Measurements from ENCODE around the gene APEH. TPM values are rescaled to one million over a fixed set of nuclear protein-coding genes. Genes with fewer than 3 reads are reported as not detected.

The APEH gene
- total RNA-seq, 1 experiment from 2014 or later: 236 TPM

DNA sequence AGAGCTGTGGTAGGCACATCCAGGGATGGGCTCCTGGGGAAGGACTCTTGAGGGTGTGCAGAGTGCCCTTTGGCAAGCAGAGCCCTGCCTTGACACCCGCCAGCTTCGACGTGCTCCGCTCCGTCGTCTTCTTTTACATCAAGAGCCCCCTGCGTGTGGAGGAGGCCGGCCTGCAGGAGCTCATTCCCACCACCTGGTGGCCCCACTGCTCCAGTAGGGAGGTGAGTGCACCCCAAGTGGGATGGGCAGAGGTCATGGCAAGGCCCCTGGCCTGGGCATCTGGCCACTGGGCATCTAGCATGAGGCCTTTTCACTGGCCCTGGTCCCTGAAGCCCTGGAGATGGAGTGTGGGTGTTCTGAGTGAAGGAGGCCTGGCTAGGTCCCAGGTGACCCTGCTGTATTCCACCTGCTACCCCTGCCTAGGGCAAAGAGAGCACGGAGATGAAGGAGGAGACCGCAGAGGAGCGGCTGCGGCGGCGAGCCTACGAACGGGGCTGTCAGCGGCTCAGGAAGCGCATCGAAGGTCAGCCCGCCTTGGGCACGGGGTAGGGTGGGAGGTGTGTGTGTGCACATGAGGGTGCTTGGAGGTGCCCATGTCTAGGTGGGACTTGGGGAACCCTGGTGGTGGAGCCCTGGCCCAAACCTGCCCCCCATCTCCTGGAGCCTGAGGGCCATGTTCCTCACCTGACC lies 27.4 kb downstream of the APEH start:
- POLR2A ChIA-PET (ENCODE audit: unreplicated experiment): interaction anchor here (0.7 kb wide), 1 partner anchor 101 kb away, joined by 5 read pairs; no protein-coding TSS in a partner anchor
- no peak overlapping the region for H3K9ac ChIP-seq (ENCODE audit: low read length)
- no peaks in the 10 kb centered on the region for H3K9me2 ChIP-seq (replicated peaks; ENCODE audit: low read length)
- BruUV-seq (replicated peaks): no TSS peak
- TF ChIP-seq, protein P1, sequence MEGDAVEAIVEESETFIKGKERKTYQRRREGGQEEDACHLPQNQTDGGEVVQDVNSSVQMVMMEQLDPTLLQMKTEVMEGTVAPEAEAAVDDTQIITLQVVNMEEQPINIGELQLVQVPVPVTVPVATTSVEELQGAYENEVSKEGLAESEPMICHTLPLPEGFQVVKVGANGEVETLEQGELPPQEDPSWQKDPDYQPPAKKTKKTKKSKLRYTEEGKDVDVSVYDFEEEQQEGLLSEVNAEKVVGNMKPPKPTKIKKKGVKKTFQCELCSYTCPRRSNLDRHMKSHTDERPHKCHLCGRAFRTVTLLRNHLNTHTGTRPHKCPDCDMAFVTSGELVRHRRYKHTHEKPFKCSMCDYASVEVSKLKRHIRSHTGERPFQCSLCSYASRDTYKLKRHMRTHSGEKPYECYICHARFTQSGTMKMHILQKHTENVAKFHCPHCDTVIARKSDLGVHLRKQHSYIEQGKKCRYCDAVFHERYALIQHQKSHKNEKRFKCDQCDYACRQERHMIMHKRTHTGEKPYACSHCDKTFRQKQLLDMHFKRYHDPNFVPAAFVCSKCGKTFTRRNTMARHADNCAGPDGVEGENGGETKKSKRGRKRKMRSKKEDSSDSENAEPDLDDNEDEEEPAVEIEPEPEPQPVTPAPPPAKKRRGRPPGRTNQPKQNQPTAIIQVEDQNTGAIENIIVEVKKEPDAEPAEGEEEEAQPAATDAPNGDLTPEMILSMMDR (conservative IDR thresholded peaks at IDR 0.05; ENCODE audit: low read depth, low read length): peak; percentile 68
- TF ChIP-seq EZH2phosphoT487 (IDR thresholded peaks at IDR 0.05; ENCODE audit: borderline replicate concordance, low read length) (no peak), EZH2 (IDR thresholded peaks at IDR 0.05; ENCODE audit: low read length, unreplicated experiment) (no peak)
- ATAC-seq (no peak), DNase-seq (no peak)
- no peaks in the 10 kb centered on the region for H4K20me1 ChIP-seq (ENCODE audit: low read length)
- intact Hi-C loops (cut with micrococcal nuclease): no loop called here
- no peaks in the 10 kb centered on the region for H3K4me1 ChIP-seq (ENCODE audit: insufficient read depth, low read length)
- H3K9me3 ChIP-seq (ENCODE audit: low read length): no peaks in the 10 kb centered on the region
- H3K4me2 ChIP-seq (ENCODE audit: low read length): no peak overlapping the region
- no peaks in the 10 kb centered on the region for H3F3A ChIP-seq (ENCODE audit: low read length, unreplicated experiment)
- peaks cover 10% of the 10 kb centered on the region; the same call in 1 of the 2 replicates for H3K36me3 ChIP-seq (ENCODE audit: low read depth, low read length)
- H3K27ac ChIP-seq (ENCODE audit: low read length): no peak overlapping the region
- H3K27me3 ChIP-seq (ENCODE audit: low read length): no peaks in the 10 kb centered on the region
- CTCF ChIA-PET: interaction anchor here (0.5 to 1.1 kb wide), 4 partner anchors 85 to 279 kb away, joined by 3 to 10 read pairs (median 4); partner anchors contain the start of gene IP6K1
- no peak overlapping the region for H3K4me3 ChIP-seq (ENCODE audit: low read length)
- H2AFZ ChIP-seq (ENCODE audit: low read length): no peak overlapping the region
- H3K79me2 ChIP-seq (ENCODE audit: low read length): no peaks in the 10 kb centered on the region

DNA sequence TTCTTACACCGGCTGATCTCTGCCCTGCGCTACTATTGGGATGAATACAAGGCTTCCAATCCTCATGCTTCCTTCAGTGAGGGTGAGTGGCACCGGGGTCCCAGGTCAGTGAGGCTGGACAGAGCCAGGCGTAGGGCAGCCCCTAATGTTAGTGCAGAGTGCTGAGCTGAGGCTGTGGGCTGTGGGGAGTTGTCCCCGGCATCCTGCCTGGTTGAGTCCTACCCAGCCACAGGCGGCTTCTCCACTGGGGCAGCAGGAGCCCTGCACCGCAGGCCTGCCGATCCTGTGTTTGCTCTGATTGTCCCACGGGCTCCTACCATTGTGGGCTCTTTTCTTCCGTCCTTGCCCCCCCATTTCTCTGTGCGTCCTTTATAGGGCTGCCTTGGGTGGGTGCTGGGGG lies 28.5 kb downstream of the APEH start:
- intact Hi-C loops (cut with micrococcal nuclease): loop anchor here (1.0 kb wide), 3 partner anchors 100 to 204 kb away; no protein-coding TSS in a partner anchor
- POLR2A ChIA-PET (ENCODE audit: unreplicated experiment): no interaction called here
- BruUV-seq (replicated peaks): no TSS peak
- Histone ChIP-seq H2AFZ (ENCODE audit: low read length) (no peak overlapping the region), H3K27ac (ENCODE audit: low read length) (no peak overlapping the region), H3K9me2 (replicated peaks; ENCODE audit: low read length) (no peaks in the 10 kb centered on the region), H3K4me1 (ENCODE audit: insufficient read depth, low read length) (no peaks in the 10 kb centered on the region), H3K4me3 (ENCODE audit: low read length) (no peak overlapping the region), H3F3A (ENCODE audit: low read length, unreplicated experiment) (no peaks in the 10 kb centered on the region), H3K4me2 (ENCODE audit: low read length) (no peak overlapping the region), H3K36me3 (ENCODE audit: low read depth, low read length) (peaks cover 10% of the 10 kb centered on the region; the same call in 1 of the 2 replicates), H3K79me2 (ENCODE audit: low read length) (no peaks in the 10 kb centered on the region), H3K9me3 (ENCODE audit: low read length) (no peaks in the 10 kb centered on the region), H4K20me1 (ENCODE audit: low read length) (no peaks in the 10 kb centered on the region), H3K27me3 (ENCODE audit: low read length) (no peaks in the 10 kb centered on the region), H3K9ac (ENCODE audit: low read length) (no peak overlapping the region)
- no peak for ATAC-seq
- no peak for TF ChIP-seq EZH2 (IDR thresholded peaks at IDR 0.05; ENCODE audit: low read length, unreplicated experiment)
- TF ChIP-seq, protein P1 (conservative IDR thresholded peaks at IDR 0.05; ENCODE audit: low read depth, low read length): no peak
- TF ChIP-seq EZH2phosphoT487 (IDR thresholded peaks at IDR 0.05; ENCODE audit: borderline replicate concordance, low read length): no peak
- CTCF ChIA-PET: no interaction called here
- DNase-seq: no peak

DNA sequence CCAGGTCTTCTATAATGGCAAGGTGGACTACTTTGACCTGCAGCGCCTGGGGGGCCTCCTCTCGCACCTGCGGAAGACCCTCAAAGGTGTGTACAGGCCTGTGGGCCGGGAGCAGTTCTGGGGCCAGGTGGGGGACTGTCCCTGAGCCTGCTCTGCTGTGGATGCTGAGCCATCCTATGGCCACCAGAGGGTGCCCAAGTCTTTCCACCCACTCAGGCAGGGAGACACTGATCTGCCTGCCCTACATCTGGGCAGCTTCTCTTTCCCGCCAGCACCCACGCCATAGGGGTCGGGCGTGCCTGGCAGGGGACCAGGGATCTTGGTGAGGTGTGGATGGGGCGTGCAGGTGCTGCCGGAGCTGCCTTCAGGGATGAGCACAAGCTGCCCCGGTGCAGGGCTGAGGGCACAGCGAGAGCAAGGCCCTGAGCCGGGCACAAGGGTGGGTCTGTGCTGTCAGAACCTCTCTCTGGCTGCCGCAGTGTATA lies 29.3 kb downstream of the APEH start:
- BruUV-seq (replicated peaks): no TSS peak
- no peaks in the 10 kb centered on the region for H3K27me3 ChIP-seq (ENCODE audit: low read length)
- POLR2A ChIA-PET (ENCODE audit: unreplicated experiment): no interaction called here
- no peak overlapping the region for H3K9ac ChIP-seq (ENCODE audit: low read length)
- no peak overlapping the region for H3K27ac ChIP-seq (ENCODE audit: low read length)
- no peaks in the 10 kb centered on the region for H3K9me3 ChIP-seq (ENCODE audit: low read length)
- no peak overlapping the region for H3K4me3 ChIP-seq (ENCODE audit: low read length)
- H3K9me2 ChIP-seq (replicated peaks; ENCODE audit: low read length): no peaks in the 10 kb centered on the region
- intact Hi-C loops (cut with micrococcal nuclease): loop anchor here (1.0 kb wide), 3 partner anchors 99 to 203 kb away; no protein-coding TSS in a partner anchor
- CTCF ChIA-PET: interaction anchor here (0.6 kb wide), 1 partner anchor 233 kb away, joined by 10 read pairs; the partner anchor contains the start of gene DAG1
- ATAC-seq: peak; percentile 88
- no peak overlapping the region for H3K4me2 ChIP-seq (ENCODE audit: low read length)
- no peaks in the 10 kb centered on the region for H3K4me1 ChIP-seq (ENCODE audit: insufficient read depth, low read length)
- H2AFZ ChIP-seq (ENCODE audit: low read length): no peak overlapping the region
- H3F3A ChIP-seq (ENCODE audit: low read length, unreplicated experiment): no peaks in the 10 kb centered on the region
- TF ChIP-seq, protein P1 (conservative IDR thresholded peaks at IDR 0.05; ENCODE audit: low read depth, low read length): peak; percentile 85
- TF ChIP-seq EZH2 (IDR thresholded peaks at IDR 0.05; ENCODE audit: low read length, unreplicated experiment) (no peak), EZH2phosphoT487 (IDR thresholded peaks at IDR 0.05; ENCODE audit: borderline replicate concordance, low read length) (no peak)
- H3K79me2 ChIP-seq (ENCODE audit: low read length): no peaks in the 10 kb centered on the region
- peaks cover 10% of the 10 kb centered on the region; the same call in 1 of the 2 replicates for H3K36me3 ChIP-seq (ENCODE audit: low read depth, low read length)
- peak; percentile 81 for DNase-seq
- no peaks in the 10 kb centered on the region for H4K20me1 ChIP-seq (ENCODE audit: low read length)
